H1 (cell line): ENCODE measurements around the gene CLDN14. TPM values are rescaled to one million over a fixed set of nuclear protein-coding genes. Genes with fewer than 3 reads are reported as not detected.

Experiments
- CTCF ChIA-PET: fragments of 300-600 bp; sonication (Branson Sonifier 250); formaldehyde crosslinking; loops from one replicate; lab custom pipeline; 2021; ENCODE audit not compliant: partially characterized antibody; lab: Charles Lee
- POLR2A ChIA-PET: fragments of 300-600 bp; sonication (Branson Sonifier 250); formaldehyde crosslinking; loops from one replicate; lab custom pipeline; 2021; ENCODE audit warnings: inconsistent platforms; ENCODE audit not compliant: partially characterized antibody; lab: Charles Lee
- DNase-seq, 2 experiments: peaks; one replicate each; pipeline versions ENCODE4 v3.0.0 to v3.0.0-alpha.2; 2010 to 2022; ENCODE audit warnings: low spot score in 2 of 2, low read depth in 1 of 2, mixed read lengths in 1 of 2
- FAIRE-seq: peaks from 2 replicates; lab custom pipeline; 2011; peaks lifted over from hg19 to GRCh38; lab: Jason Lieb, UNC
- H2AFZ ChIP-seq: 2 replicates; pipeline ENCODE4 v1.8.1; 2012; ENCODE audit warnings: low read length, inconsistent platforms
- H2AK5ac ChIP-seq: 2 replicates; pipeline ENCODE4 v1.6.1; 2013; ENCODE audit warnings: low read depth, low read length
- H2BK120ac ChIP-seq: replicated peaks from 2 replicates; pipeline ENCODE3; 2013; ENCODE audit warnings: low read depth, low read length, inconsistent platforms
- H2BK12ac ChIP-seq: 2 replicates; pipeline ENCODE4 v1.6.1; 2013; ENCODE audit warnings: low read depth, low read length
- H2BK15ac ChIP-seq: 2 replicates; pipeline ENCODE4 v1.6.1; 2013; ENCODE audit warnings: low read length
- H2BK20ac ChIP-seq: 2 replicates; pipeline ENCODE4 v1.6.1; 2013; ENCODE audit warnings: low read length
- H2BK5ac ChIP-seq: 2 replicates; pipeline ENCODE4 v1.6.1; 2013; ENCODE audit warnings: low read depth, low read length
- H3K14ac ChIP-seq: 2 replicates; pipeline ENCODE4 v1.6.1; 2013; ENCODE audit warnings: inconsistent platforms; ENCODE audit not compliant: insufficient read length
- H3K18ac ChIP-seq: 2 replicates; pipeline ENCODE4 v1.6.1; 2013; ENCODE audit warnings: low read length; ENCODE audit errors: extremely low read depth
- H3K23ac ChIP-seq: 2 replicates; pipeline ENCODE4 v1.6.1; 2013; ENCODE audit warnings: inconsistent platforms; ENCODE audit not compliant: insufficient read length
- H3K23me2 ChIP-seq: 2 replicates; pipeline ENCODE4 v1.6.1; 2013; ENCODE audit warnings: low read depth, low read length
- H3K27ac ChIP-seq: 2 replicates; pipeline ENCODE4 v1.6.1; 2011; ENCODE audit warnings: low read depth, low read length, inconsistent platforms
- H3K27me3 ChIP-seq, 4 experiments: replicated peaks in 1 of 4; 1 replicate in 1 of 4; 2 replicates in 3 of 4; pipeline versions ENCODE4 v1.6.1 to v1.8.1; 2011 to 2013; ENCODE audit warnings: low read length in 3 of 4, mild to moderate bottlenecking in 3 of 4, inconsistent platforms in 2 of 4, mixed read lengths in 2 of 4, moderate library complexity in 1 of 4; ENCODE audit not compliant: control insufficient read depth in 3 of 4, insufficient read depth in 3 of 4; ENCODE audit errors: extremely low read depth in 1 of 4
- H3K36me3 ChIP-seq, 4 experiments: 2 replicates each; pipeline versions ENCODE4 v1.6.1 to v1.8.1; 2011 to 2013; ENCODE audit warnings: mild to moderate bottlenecking in 4 of 4, low read length in 3 of 4, moderate library complexity in 2 of 4, control low read depth in 1 of 4, inconsistent platforms in 1 of 4; ENCODE audit not compliant: insufficient read depth in 4 of 4, control insufficient read depth in 2 of 4
- H3K4ac ChIP-seq: replicated peaks from 2 replicates; pipeline ENCODE3; 2013; ENCODE audit warnings: low read length, low read depth, mixed read lengths, inconsistent platforms; ENCODE audit not compliant: insufficient read length
- H3K4me1 ChIP-seq, 4 experiments: replicated peaks in 1 of 4; 1 replicate in 1 of 4; 2 replicates in 3 of 4; pipeline versions ENCODE4 v1.6.1 to v1.8.1; 2011 to 2013; ENCODE audit warnings: low read length in 3 of 4, inconsistent platforms in 2 of 4, mixed read lengths in 1 of 4; ENCODE audit not compliant: insufficient read depth in 4 of 4, control insufficient read depth in 3 of 4
- H3K4me2 ChIP-seq, 2 experiments: 2 replicates each; pipeline versions ENCODE4 v1.6.1 to v1.8.1; 2011 to 2013; ENCODE audit warnings: low read depth in 2 of 2, low read length in 2 of 2, control low read depth in 1 of 2, inconsistent platforms in 1 of 2, mild to moderate bottlenecking in 1 of 2; ENCODE audit not compliant: insufficient read depth in 1 of 2
- H3K4me3 ChIP-seq, 4 experiments: fragments of 200-600, 300-600 bp in 1 of 4; sonication (generic), shearing (Covaris generic), sonication (Bioruptor Twin) in 1 of 4; 2 replicates each; pipeline versions ENCODE4 v1.5.1 to v1.8.1; 2011 to 2016; ENCODE audit warnings: low read length in 4 of 4, low read depth in 3 of 4, control low read depth in 2 of 4, inconsistent platforms in 2 of 4, mild to moderate bottlenecking in 2 of 4, mixed read lengths in 1 of 4, moderate library complexity in 1 of 4; ENCODE audit not compliant: insufficient read depth in 2 of 4; ENCODE audit errors: extremely low read depth in 1 of 4
- H3K56ac ChIP-seq: replicated peaks from 2 replicates; pipeline ENCODE3; 2013; ENCODE audit warnings: low read depth, mild to moderate bottlenecking, mixed read lengths, low read length, inconsistent platforms; ENCODE audit not compliant: insufficient read length
- H3K79me1 ChIP-seq: 2 replicates; pipeline ENCODE4 v1.6.1; 2013; ENCODE audit warnings: low read depth, low read length, control low read depth
- H3K79me2 ChIP-seq, 2 experiments: 2 replicates each; pipeline versions ENCODE4 v1.6.1 to v1.8.1; 2012 to 2013; ENCODE audit warnings: low read length in 2 of 2, mild to moderate bottlenecking in 2 of 2, inconsistent platforms in 1 of 2; ENCODE audit not compliant: insufficient read depth in 2 of 2, control insufficient read depth in 1 of 2
- H3K9ac ChIP-seq, 4 experiments: replicated peaks in 1 of 4; 1 replicate in 1 of 4; 2 replicates in 3 of 4; pipeline versions ENCODE4 v1.6.1 to v1.8.1; 2011 to 2013; ENCODE audit warnings: low read depth in 3 of 4, low read length in 3 of 4, control low read depth in 2 of 4, mild to moderate bottlenecking in 2 of 4, moderate library complexity in 2 of 4, inconsistent platforms in 1 of 4; ENCODE audit errors: extremely low read depth in 1 of 4
- H3K9me3 ChIP-seq, 2 experiments: 2 replicates each; pipeline versions ENCODE4 v1.6.1 to v1.8.1; 2012 to 2013; ENCODE audit warnings: mild to moderate bottlenecking in 2 of 2, moderate library complexity in 2 of 2, control low read depth in 1 of 2, inconsistent platforms in 1 of 2, low read depth in 1 of 2, low read length in 1 of 2, mixed read lengths in 1 of 2; ENCODE audit not compliant: insufficient read depth in 2 of 2
- H4K20me1 ChIP-seq, 2 experiments: replicated peaks in 1 of 2; 2 replicates each; pipeline versions ENCODE3 to v1.8.1; 2011 to 2013; ENCODE audit warnings: inconsistent platforms in 2 of 2, low read length in 2 of 2, mild to moderate bottlenecking in 1 of 2; ENCODE audit not compliant: insufficient read depth in 2 of 2, control insufficient read depth in 1 of 2
- H4K5ac ChIP-seq: 2 replicates; pipeline ENCODE4 v1.6.1; 2013; ENCODE audit warnings: low read length, low read depth, mixed read lengths, inconsistent platforms; ENCODE audit not compliant: insufficient read length
- H4K8ac ChIP-seq: 2 replicates; pipeline ENCODE4 v1.8.0; 2013; ENCODE audit warnings: mild to moderate bottlenecking, moderate library complexity, low read length, inconsistent platforms; ENCODE audit not compliant: insufficient read depth; ENCODE audit errors: extremely low read depth
- H4K91ac ChIP-seq: replicated peaks from 2 replicates; pipeline ENCODE3; 2013; ENCODE audit warnings: low read length, mixed read lengths, inconsistent platforms; ENCODE audit not compliant: insufficient read length
- BACH1 ChIP-seq: IDR thresholded peaks from 2 replicates; pipeline ENCODE4 v1.6.1; 2012; ENCODE audit warnings: low read length, improper control_type of control experiment
- BRCA1 ChIP-seq: IDR thresholded peaks from 2 replicates; pipeline ENCODE4 v1.6.1; 2012; ENCODE audit warnings: low read depth, low read length, improper control_type of control experiment
- CHD1 ChIP-seq: IDR thresholded peaks from 2 replicates; pipeline ENCODE4 v1.6.1; 2012; ENCODE audit warnings: low read depth, low read length, improper control_type of control experiment
- EGR1 ChIP-seq: IDR thresholded peaks from 2 replicates; pipeline ENCODE4 v1.6.1; 2011; ENCODE audit warnings: low read depth, low read length, borderline replicate concordance
- GTF2F1 ChIP-seq: IDR thresholded peaks from 2 replicates; pipeline ENCODE4 v1.6.1; 2012; ENCODE audit warnings: low read depth, low read length, improper control_type of control experiment, borderline replicate concordance
- JUN ChIP-seq: IDR thresholded peaks from 2 replicates; pipeline ENCODE4 v1.6.1; 2011; ENCODE audit warnings: low read depth, mild to moderate bottlenecking, improper control_type of control experiment, low read length
- JUND ChIP-seq: IDR thresholded peaks from 2 replicates; pipeline ENCODE4 v1.6.1; 2011; ENCODE audit warnings: mild to moderate bottlenecking, improper control_type of control experiment, low read length
- KDM5A ChIP-seq: fragments of 200-600 bp; IDR thresholded peaks from 2 replicates; pipeline ENCODE4 v1.7.1; 2012; ENCODE audit warnings: mild to moderate bottlenecking, low read length, inconsistent platforms, mixed read lengths
- MAX ChIP-seq: IDR thresholded peaks from 2 replicates; pipeline ENCODE4 v1.6.1; 2012; ENCODE audit warnings: inconsistent platforms
- RAD21 ChIP-seq, 2 experiments: IDR thresholded peaks in 1 of 2; conservative IDR thresholded peaks in 1 of 2; 2 replicates each; pipeline ENCODE4 v1.6.1; 2011; ENCODE audit warnings: low read depth in 2 of 2, low read length in 2 of 2, improper control_type of control experiment in 1 of 2, inconsistent platforms in 1 of 2, mild to moderate bottlenecking in 1 of 2, moderate library complexity in 1 of 2
- SP2 ChIP-seq: IDR thresholded peaks from 2 replicates; pipeline ENCODE4 v1.6.1; 2012; ENCODE audit warnings: mild to moderate bottlenecking, low read length, inconsistent platforms
- SP4 ChIP-seq: IDR thresholded peaks from 2 replicates; pipeline ENCODE4 v1.6.1; 2012; ENCODE audit warnings: low read length, inconsistent platforms
- TAF7 ChIP-seq: optimal IDR thresholded peaks from 2 replicates; pipeline ENCODE3; 2011; ENCODE audit warnings: low read depth, mild to moderate bottlenecking, inconsistent platforms, low read length, moderate library complexity, borderline replicate concordance
- TEAD4 ChIP-seq: IDR thresholded peaks from 2 replicates; pipeline ENCODE4 v1.6.1; 2012; ENCODE audit warnings: low read depth, low read length, inconsistent platforms, mixed read lengths
- WGBS, 2 experiments: shearing (Covaris generic) in 1 of 2; methylation state at CpG; one replicate each; pipeline versions ENCODE4 v1.1.6 to v1.1.7; 2013 to 2015; ENCODE audit warnings: low lambda C conversion rate in 2 of 2, mixed read lengths in 2 of 2, inconsistent platforms in 1 of 2, low coverage in 1 of 2, missing lambda C conversion rate in 1 of 2; ENCODE audit not compliant: insufficient replicate concordance in 2 of 2, insufficient coverage in 1 of 2, insufficient read length in 1 of 2; ENCODE audit errors: extremely low coverage in 1 of 2, missing lambda C conversion rate in 1 of 2; 5-methylcytosine and 5-hydroxymethylcytosine counted together
- polyA plus RNA-seq, 7 experiments: library from polyadenylated mRNA; depleted of rRNA in 3 of 7; stranded (reverse) in 5 of 7; unstranded in 2 of 7; fragments of >200 nt in 5 of 7; fragments of 200-250 nt in 2 of 7; gene quantifications; 1 replicate in 5 of 7; 2 replicates in 1 of 7; 4 replicates in 1 of 7; pipeline versions ENCODE4 v1.2.1 to v1.2.3, GENCODE V29; 2011 to 2013; ENCODE audit warnings: missing spikeins in 2 of 7, mixed read lengths in 2 of 7
- total RNA-seq: library from RNA; stranded (reverse); fragmentation: NEBNext Ultra II Directional; extraction: Animal tissue kit (Norgen Biotek cat#: 25700); gene quantifications from 2 replicates; pipeline ENCODE4 v1.2.1, GENCODE V29; 2021

Gene CLDN14
- total and polyA plus RNA-seq, 2 of the 8 experiments (the other 6 are each of a cell fraction or from before 2014, with no cell fraction given), result 0.08 TPM; not detected in 1

GRCh38 chr21:36511484-36512220 is 31.7 kb upstream of the CLDN14 start:
- Histone ChIP-seq H3K27ac (no peak overlapping the region), H2BK12ac (0 out of 2 replicates have a peak overlapping the region, but pooled peaks have one; percentile 3), H2BK20ac (no peak overlapping the region), H3K23me2 (no peaks in the 10 kb centered on the region; the same call in 1 of the 2 replicates), H3K14ac (no peak overlapping the region), H2BK120ac (no peak overlapping the region), H3K79me1 (no peaks in the 10 kb centered on the region), H3K56ac (no peak overlapping the region), H2AFZ (no peak overlapping the region), H4K91ac (no peak overlapping the region), H3K36me3 (no peaks in the 10 kb centered on the region), H4K5ac (no peak overlapping the region), H3K79me2 (no peaks in the 10 kb centered on the region), H3K9me3 (no peaks in the 10 kb centered on the region), H3K4me3 (no peak overlapping the region), H3K4me2 (no peak overlapping the region), H2BK15ac (no peak overlapping the region), H4K8ac (no peak overlapping the region), H3K18ac (no peak overlapping the region), H3K27me3 (no peaks in the 10 kb centered on the region), H2AK5ac (no peak overlapping the region), H2BK5ac (no peak overlapping the region), H3K4me1 (no peaks in the 10 kb centered on the region), H4K20me1 (no peaks in the 10 kb centered on the region), H3K23ac (no peak overlapping the region), H3K4ac (no peak overlapping the region), H3K9ac (no peak overlapping the region)
- WGBS, 2 experiments, result 88% methylated on average over 5 of the region's 5 CpGs; no CpG with 5 or more reads in 1 of the 2 experiments
- ChIA-PET POLR2A (interaction anchor here (0.5 kb wide), 1 partner anchor 86 kb away, joined by 3 read pairs; no protein-coding TSS in a partner anchor), CTCF (interaction anchor here (0.8 to 1.5 kb wide), 5 partner anchors 9 to 87 kb away, joined by 3 to 7 read pairs (median 5); no protein-coding TSS in a partner anchor)
- FAIRE-seq, result no peak
- no peak for DNase-seq
- TF ChIP-seq JUN (no peak), BRCA1 (no peak), TEAD4 (no peak), CHD1 (no peak), SP2 (no peak), MAX (no peak), JUND (no peak), GTF2F1 (no peak), KDM5A (no peak), RAD21 (IDR thresholded peaks at IDR 0.05 in 1 of 2, conservative IDR thresholded peaks at IDR 0.05 in 1 of 2; ENCODE audit: low read depth in 2 of 2, low read length in 2 of 2) (no peak), BACH1 (no peak), SP4 (no peak), TAF7 (no peak), EGR1 (no peak)
